NCI-H146 treated with DMSO at 0.1 percent for 48 hours (cell line): ENCODE results near the gene SCGB1A1.
"Not testable (repeated sequence)": the region's sequence is repeated elsewhere in the genome, so short reads cannot be mapped to it uniquely, and the experiment has no call there.

Experiments used
- DNase-seq: peaks from one replicate; lab custom pipeline; 2025; ENCODE audit not compliant: unreplicated experiment; lab: John Stamatoyannopoulos, UW

SCGB1A1 gene

DNA sequence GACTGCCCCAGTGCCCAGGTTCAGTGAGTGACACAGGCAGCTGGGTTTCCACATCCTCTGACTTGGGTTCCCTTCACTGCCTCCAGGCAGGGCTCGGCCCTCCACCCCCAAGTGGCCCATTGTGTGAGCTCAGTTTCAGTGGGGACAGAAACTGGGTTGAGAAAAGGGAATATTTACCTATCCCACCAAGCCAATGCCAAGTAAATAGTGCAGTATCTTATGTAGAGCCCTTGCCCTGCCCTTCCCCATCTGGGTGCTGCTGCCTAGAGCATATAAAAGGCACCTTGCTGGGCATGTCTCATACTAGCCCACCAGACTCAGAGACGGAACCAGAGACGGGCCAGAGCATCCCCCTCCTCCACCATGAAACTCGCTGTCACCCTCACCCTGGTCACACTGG, at the start of gene SCGB1A1:
Gene SCGB1A1 (plus strand): TSS at position 301 of the 400 bp plus-strand sequence. CDS start 63 bp downstream, at position 364.
- DNase-seq, result no peak

DNA sequence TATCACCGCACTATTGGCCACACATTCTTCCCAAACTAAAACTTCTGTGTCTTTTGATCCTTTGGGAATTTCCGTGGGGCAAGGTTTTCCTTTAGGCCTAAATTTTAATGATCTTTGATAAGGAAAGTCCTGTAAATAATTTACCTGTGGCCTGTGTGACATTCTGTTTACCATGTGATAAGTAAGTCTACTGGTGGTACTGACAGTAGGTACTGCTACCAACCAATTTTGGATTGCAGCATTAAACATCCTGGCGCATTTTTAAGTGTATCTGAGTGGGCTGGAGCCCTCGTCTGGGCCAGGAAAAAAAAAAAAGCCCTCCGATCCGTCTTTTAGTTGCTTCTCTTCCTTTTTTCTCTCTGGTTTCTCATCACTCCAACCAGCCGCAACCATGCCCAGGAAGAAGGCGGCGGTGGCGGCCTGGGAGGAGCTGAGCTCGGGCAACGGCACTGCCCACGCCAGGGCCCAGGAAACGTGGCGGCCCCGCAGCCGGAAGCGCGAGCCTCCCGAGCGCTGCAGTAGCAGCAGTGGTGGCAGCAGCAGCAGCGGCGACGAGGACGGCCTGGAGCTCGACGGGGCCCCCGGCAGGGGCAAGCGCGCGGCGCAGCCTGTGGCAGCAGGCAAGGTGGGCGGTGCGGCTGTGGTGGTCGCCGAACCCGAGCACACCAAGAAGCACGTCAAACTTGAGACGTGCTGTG, 47.9 kb upstream of the SCGB1A1 start:
- DNase-seq, result no peak

DNA sequence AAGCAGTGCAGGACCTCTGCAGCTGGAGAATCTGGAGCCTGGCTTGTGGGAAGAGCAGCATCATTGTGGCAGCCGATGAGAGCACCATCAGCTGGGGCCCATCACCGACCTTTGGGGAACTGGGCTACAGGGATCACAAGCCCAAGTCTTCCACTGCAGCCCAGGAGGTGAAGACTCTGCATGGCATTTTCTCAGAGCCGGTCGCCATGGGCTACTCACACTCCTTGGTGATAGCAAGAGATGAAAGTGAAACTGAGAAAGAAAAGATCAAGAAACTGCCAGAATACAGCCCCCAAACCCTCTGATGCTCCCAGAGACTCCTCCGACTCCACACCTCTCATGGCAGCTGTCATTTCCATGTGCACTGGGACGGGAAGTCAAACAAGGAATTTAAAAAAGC, 46.0 kb upstream of the SCGB1A1 start:
- DNase-seq, result no peak

DNA sequence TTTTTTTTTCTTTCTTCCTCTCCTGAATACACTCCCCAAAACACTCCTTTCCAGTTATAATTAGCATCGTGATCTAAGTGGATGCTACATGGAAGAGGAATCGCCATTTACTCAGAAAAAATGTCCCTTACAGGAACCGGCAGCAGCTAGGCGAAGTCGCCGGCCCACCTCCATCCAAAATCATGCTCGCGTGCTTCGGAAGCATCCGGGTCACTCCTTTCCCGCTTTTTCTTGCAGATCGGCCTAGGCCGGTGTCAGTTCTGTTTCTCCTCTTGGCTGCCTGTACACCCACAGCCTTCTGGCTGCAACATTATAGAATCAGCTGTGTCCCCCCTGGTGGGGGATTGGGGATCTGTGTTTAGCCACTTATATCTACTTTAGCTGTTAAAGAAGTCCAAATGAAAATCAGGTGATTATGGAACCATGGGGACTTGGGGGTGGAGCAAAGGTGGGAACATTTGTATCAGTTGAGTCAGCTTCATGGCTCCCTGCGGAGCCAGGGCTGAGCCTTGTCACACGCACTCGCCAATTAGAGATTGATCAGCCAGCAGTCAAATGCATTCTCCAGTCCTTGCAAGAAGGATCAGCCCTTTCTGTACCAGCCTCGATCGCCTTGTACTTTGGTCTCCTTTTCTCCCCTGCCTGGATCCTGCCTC, 45.2 kb upstream of the SCGB1A1 start:
- DNase-seq, result no peak

DNA sequence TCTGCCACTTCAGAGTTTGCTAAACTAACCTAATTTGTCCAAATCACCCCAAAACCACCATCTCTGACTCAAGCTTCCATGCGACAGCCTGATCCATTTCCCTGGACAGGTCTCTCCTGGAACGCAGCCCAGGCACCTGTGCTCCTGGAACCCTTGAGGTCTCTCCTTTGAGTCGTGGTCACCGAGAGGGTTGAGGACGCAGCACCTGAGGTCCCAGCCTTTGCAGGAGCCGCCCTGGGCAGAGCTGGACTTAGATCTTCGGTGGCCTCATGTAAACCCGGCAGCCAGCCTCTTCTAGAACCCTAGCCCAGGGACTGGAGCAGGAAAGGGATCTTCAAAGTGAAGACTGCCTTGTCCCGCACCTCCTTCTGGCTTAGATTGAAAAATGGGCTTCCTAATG, 44.0 kb upstream of the SCGB1A1 start:
- DNase-seq, result no peak

DNA sequence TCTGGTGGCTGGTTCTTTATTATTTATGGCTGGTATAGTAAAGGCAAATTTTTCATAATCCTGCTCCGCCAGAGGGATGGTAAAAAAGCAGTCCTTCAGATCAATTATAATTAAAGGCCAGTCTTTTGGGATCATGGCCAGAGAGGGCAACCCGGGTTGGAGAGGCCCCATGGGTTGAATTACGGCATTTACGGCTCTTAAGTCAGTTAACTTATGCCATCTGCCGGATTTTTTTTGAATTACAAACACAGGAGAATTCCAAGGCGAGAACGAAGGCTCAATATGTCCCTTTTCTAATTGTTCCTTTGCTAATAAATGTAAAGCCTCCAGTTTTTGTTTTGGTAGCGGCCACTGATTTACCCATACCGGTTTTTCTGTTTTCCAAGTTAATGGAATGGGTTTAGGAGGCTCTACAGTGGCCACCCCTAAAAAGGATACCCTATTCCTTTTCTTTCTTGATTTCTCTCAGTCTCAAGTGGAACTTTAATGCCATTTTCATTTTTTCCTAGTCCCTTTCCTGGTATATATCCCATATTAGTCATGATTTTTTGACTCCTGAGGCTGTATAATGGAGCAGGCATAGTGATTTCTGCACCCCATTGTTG, 40.3 kb upstream of the SCGB1A1 start:
- peak; percentile 19 for DNase-seq

DNA sequence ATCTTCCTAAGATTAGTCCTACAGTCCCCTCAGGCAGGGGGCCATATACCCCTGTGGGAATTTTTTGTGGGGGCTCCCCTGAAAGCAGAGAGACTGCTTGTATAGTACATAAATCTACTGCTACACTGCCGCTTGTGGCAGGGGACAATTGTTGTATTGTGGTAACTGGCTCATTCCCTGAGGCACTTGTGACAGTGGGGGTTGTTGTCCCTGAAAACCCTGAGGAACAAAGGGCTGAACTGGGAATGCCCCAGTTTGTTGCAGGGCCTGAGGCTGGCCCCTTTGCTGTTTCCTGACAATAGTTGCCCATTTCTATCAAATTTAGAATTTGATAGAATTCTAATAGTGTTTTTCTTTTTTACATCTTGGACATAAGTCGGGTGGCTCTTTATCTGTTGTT, 39.2 kb upstream of the SCGB1A1 start:
- not testable (repeated sequence) for DNase-seq

DNA sequence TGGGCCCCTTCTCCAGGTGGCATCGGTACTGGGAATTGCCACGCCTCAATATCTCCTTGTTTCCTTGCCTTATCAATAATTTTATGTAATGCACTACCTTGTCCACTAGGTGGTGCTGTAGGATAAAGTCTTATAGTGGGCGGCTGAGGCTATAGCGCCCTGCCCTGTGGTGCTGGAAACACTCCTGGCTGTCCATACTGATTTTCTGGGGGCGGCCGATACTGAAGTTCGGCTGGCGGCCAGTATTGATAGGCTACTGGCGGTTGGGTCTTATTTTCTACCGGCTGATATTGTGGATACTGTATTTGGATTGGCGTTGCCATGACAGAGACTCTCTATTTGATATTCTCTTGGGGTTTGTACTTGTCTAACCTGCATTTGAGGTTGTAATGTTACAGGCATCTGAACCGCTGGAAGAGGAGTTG, 38.0 kb upstream of the SCGB1A1 start:
- DNase-seq, result peak; percentile 81

GRCh38 chr11:62383822-62384221, 35.0 kb upstream of the SCGB1A1 start:
- no peak for DNase-seq

- not testable (repeated sequence) for DNase-seq
Observed at GRCh38 chr11:62386083-62386482, 32.8 kb upstream of the SCGB1A1 start.

- no peak for DNase-seq
Observed at GRCh38 chr11:62387381-62387780, 31.5 kb upstream of the SCGB1A1 start.

DNA sequence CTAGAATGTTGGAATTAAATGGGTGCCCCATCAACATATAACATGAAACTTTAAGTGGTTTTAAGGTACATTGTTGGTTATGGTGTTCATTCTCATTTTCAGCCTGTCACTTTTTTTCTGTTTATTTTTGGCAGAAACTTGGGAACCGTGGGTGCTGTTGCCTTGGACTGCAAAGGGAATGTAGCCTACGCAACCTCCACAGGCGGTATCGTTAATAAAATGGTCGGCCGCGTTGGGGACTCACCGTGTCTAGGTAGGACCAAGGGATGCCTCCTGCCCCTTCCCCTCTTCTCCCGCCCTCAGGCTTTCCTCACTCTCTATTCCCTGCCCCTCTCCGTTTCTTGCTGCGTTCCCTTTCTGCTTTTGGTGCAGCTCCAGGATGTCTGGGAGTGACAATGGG, 29.8 kb upstream of the SCGB1A1 start:
- no peak for DNase-seq

- no peak for DNase-seq
Observed at GRCh38 chr11:62390237-62390636, 28.6 kb upstream of the SCGB1A1 start.

GRCh38 chr11:62390722-62391121, 28.1 kb upstream of the SCGB1A1 start:
- DNase-seq, result no peak

DNA sequence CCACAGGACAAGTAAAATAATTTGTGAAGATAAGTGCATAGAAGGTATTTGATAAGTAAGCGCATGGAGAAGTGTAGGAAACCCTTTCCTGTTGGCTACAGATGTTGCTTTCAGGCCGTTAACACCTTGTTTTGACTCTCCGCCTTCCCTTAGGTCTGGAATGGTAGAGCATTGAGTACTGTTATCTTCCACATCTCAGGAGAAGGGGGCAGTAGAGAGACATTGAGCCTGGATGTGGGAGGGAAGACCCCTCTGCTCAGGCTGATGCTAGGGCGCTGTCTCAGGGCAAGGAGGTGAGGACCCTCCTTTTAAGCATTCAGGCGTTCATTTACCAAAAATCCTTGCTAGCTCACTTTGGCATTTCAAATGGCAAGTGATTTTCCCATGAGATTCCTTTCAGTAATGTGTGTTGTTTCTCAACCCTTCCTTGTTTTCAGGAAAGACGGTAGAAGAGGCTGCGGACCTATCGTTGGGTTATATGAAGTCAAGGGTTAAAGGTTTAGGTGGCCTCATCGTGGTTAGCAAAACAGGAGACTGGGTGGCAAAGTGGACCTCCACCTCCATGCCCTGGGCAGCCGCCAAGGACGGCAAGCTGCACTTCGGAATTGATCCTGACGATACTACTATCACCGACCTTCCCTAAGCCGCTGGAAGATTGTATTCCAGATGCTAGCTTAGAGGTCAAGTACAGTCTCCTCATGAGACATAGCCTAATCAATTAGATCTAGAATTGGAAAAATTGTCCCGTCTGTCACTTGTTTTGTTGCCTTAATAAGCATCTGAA, 27.0 kb upstream of the SCGB1A1 start:
- no peak for DNase-seq

GRCh38 chr11:62392506-62392905, 26.3 kb upstream of the SCGB1A1 start:
- DNase-seq, result no peak

- DNase-seq, result no peak
Observed at GRCh38 chr11:62393061-62393611, 25.7 kb upstream of the SCGB1A1 start.

GRCh38 chr11:62393735-62394134, 25.1 kb upstream of the SCGB1A1 start:
- no peak for DNase-seq

GRCh38 chr11:62394825-62395538, 23.9 kb upstream of the SCGB1A1 start:
- peak; percentile 39 for DNase-seq

GRCh38 chr11:62395885-62396551, 22.8 kb upstream of the SCGB1A1 start:
- no peak for DNase-seq
